AG04450 (cell line): ENCODE results near the gene POLDIP2. TPM values are rescaled to one million over a fixed set of nuclear protein-coding genes. Genes with fewer than 3 reads are reported as not detected.

Experiments used
- CTCF ChIA-PET: fragments of 300-600, 350-600 bp; formaldehyde crosslinking; extraction: SDS; loops from one replicate; lab custom pipeline; 2022; ENCODE audit warnings: antibody characterized with exemption, inconsistent platforms; lab: Charles Lee
- POLR2A ChIA-PET: fragments of 350-600 bp; formaldehyde crosslinking; extraction: SDS; loops from one replicate; lab custom pipeline; 2021; ENCODE audit warnings: antibody characterized with exemption, inconsistent platforms; lab: Yijun Ruan, JAX
- DNase-seq: peaks from one replicate; pipeline ENCODE4 v3.0.0-alpha.2; 2011; ENCODE audit warnings: low read depth, low spot score
- H3K27ac ChIP-seq: one replicate; pipeline ENCODE4 v1.5.1; 2012; ENCODE audit warnings: low read depth, low read length, control low read depth
- H3K27me3 ChIP-seq: one replicate; pipeline ENCODE4 v1.6.0; 2012; ENCODE audit warnings: low read length; ENCODE audit not compliant: control insufficient read depth, insufficient read depth
- H3K4me3 ChIP-seq: 2 replicates; pipeline ENCODE4 v1.5.1; 2011; ENCODE audit warnings: mild to moderate bottlenecking, low read depth, low read length, control low read depth
- H3K9me3 ChIP-seq: 2 replicates; pipeline ENCODE4 v1.5.1; 2012; ENCODE audit warnings: low read length; ENCODE audit not compliant: control insufficient read depth, insufficient read depth
- CTCF ChIP-seq: IDR thresholded peaks from 2 replicates; pipeline ENCODE4 v1.5.1; 2011; ENCODE audit warnings: low read depth, low read length, control low read depth, inconsistent platforms
- polyA plus RNA-seq: library from polyadenylated mRNA; depleted of rRNA; stranded (reverse); fragments of >200 nt; gene quantifications from 2 replicates; pipeline ENCODE4 v1.2.3, GENCODE V29; 2011

POLDIP2 gene
- polyA plus RNA-seq, 1 experiment = 84.7 TPM

GRCh38 chr17:28370744-28371103, 13.4 kb upstream of the POLDIP2 start:
- no peak overlapping the region for H3K4me3 ChIP-seq
- no peaks in the 10 kb centered on the region for H3K27me3 ChIP-seq
- DNase-seq = no peak
- peak overlapping the region; percentile 0 for H3K27ac ChIP-seq
- ChIA-PET POLR2A (interaction anchor here (1.7 to 3.8 kb wide), 2 partner anchors 13 to 35 kb away, joined by 7 to 17 read pairs; partner anchors contain the start of genes IFT20, POLDIP2 and TNFAIP1), CTCF (interaction anchor here (0.6 to 1.4 kb wide), 2 partner anchors 46 to 167 kb away, joined by 3 to 4 read pairs; no protein-coding TSS in a partner anchor)
- no peak for TF ChIP-seq CTCF
- no peaks in the 10 kb centered on the region; the same call in 1 of the 2 replicates for H3K9me3 ChIP-seq

GRCh38 chr17:28370035-28370743, 12.9 kb upstream of the POLDIP2 start, which contains the start of gene VTN:
Gene VTN, minus strand, starts transcription at chr17:28370307. Its CDS starts 104 bp downstream, at chr17:28370203.
- DNase-seq = no peak

GRCh38 chr17:28369684-28370034, 12.3 kb upstream of the POLDIP2 start:
- ChIA-PET CTCF (interaction anchor here (1.4 kb wide), 1 partner anchor 47 kb away, joined by 4 read pairs; no protein-coding TSS in a partner anchor), POLR2A (interaction anchor here (0.7 to 3.8 kb wide), 2 partner anchors 12 to 34 kb away, joined by 4 to 17 read pairs; partner anchors contain the start of genes IFT20, POLDIP2 and TNFAIP1)
- Histone ChIP-seq H3K9me3 (no peaks in the 10 kb centered on the region; the same call in 1 of the 2 replicates), H3K27ac (no peak overlapping the region), H3K27me3 (no peaks in the 10 kb centered on the region), H3K4me3 (no peak overlapping the region)
- TF ChIP-seq CTCF = no peak
- no peak for DNase-seq

More at GRCh38 chr17:28370035-28370743, 12.9 kb upstream of the POLDIP2 start, which contains the start of gene VTN:
- Histone ChIP-seq H3K4me3 (peak within 1 kb of the TSS; percentile 69), H3K27ac (peak within 1 kb of the TSS; percentile 31), H3K27me3 (no peaks in the 10 kb centered on the region), H3K9me3 (no peaks in the 10 kb centered on the region; the same call in 1 of the 2 replicates)
- ChIA-PET POLR2A (interaction anchor here (0.7 to 3.8 kb wide), 2 partner anchors 12 to 35 kb away, joined by 4 to 17 read pairs; partner anchors contain the start of genes IFT20, POLDIP2 and TNFAIP1), CTCF (interaction anchor here (0.6 to 1.4 kb wide), 2 partner anchors 47 to 167 kb away, joined by 3 to 4 read pairs; no protein-coding TSS in a partner anchor)
- TF ChIP-seq CTCF = 0 out of 2 replicates have a peak, but pooled peaks have one; percentile 8

GRCh38 chr17:28368915-28369683, 11.8 kb upstream of the POLDIP2 start:
- H3K27ac ChIP-seq = no peak overlapping the region
- H3K27me3 ChIP-seq = no peaks in the 10 kb centered on the region
- ChIA-PET POLR2A (interaction anchor here (3.8 kb wide), 1 partner anchor 11 kb away, joined by 17 read pairs; the partner anchor contains the start of gene POLDIP2), CTCF (interaction anchor here (0.5 to 0.7 kb wide), 2 partner anchors 8 to 111 kb away, joined by 3 to 4 read pairs; no protein-coding TSS in a partner anchor)
- no peaks in the 10 kb centered on the region; the same call in 1 of the 2 replicates for H3K9me3 ChIP-seq
- DNase-seq = no peak
- TF ChIP-seq CTCF = no peak
- no peak overlapping the region for H3K4me3 ChIP-seq
